Kidney (tissue), 2 donors: ENCODE results near the gene OR13C9. TPM values are rescaled to one million over a fixed set of nuclear protein-coding genes. Genes with fewer than 3 reads are reported as not detected.

ENCODE experiments used
- polyA plus RNA-seq: library from polyadenylated mRNA; stranded (reverse); fragments of 350-450 nt; fragmentation: Illumina TruSeq; extraction: RNeasy Lipid Tissue Mini Kit (QIAGEN cat#74804); gene quantifications from one replicate; pipeline ENCODE4 v1.2.3, GENCODE V29; 2014; ENCODE audit warnings: low read depth, low replicate concordance; ENCODE audit not compliant: insufficient read depth
- total RNA-seq: library from RNA; stranded (reverse); fragmentation: NEBNext Ultra II Directional; extraction: Animal tissue kit (Norgen Biotek cat#: 25700); gene quantifications from one replicate; pipeline ENCODE4 v1.2.1, GENCODE V29; 2021
- donor health status: DM: yes; HTN: yes; CAD: no.

The OR13C9 gene
- total and polyA plus RNA-seq, 2 donors from 2014 or later, result not detected

Other genes starting within 250 kb of the OR13C9 start
- gene OR13F1, start 113.9 kb downstream of the OR13C9 start, total RNA-seq, result not detected
- not detected for gene OR13F1, start 113.9 kb downstream of the OR13C9 start, polyA plus RNA-seq
- not detected for gene OR13C4, start 91.0 kb downstream of the OR13C9 start, total RNA-seq
- gene OR13C4, start 91.0 kb downstream of the OR13C9 start, polyA plus RNA-seq, result not detected
- not detected for gene OR13C3, start 81.3 kb downstream of the OR13C9 start, total RNA-seq
- gene OR13C3, start 81.3 kb downstream of the OR13C9 start, polyA plus RNA-seq, result not detected
- gene OR13C8, start 49.0 kb downstream of the OR13C9 start, total RNA-seq, result not detected
- gene OR13C8, start 49.0 kb downstream of the OR13C9 start, polyA plus RNA-seq, result not detected
- gene OR13C5, start 18.8 kb downstream of the OR13C9 start, total RNA-seq, result not detected
- gene OR13C5, start 18.8 kb downstream of the OR13C9 start, polyA plus RNA-seq, result not detected
- gene OR13C2, start 12.6 kb downstream of the OR13C9 start, total RNA-seq, result not detected
- not detected for gene OR13C2, start 12.6 kb downstream of the OR13C9 start, polyA plus RNA-seq
- not detected for gene OR13D1, start 76.3 kb upstream of the OR13C9 start, total RNA-seq
- gene OR13D1, start 76.3 kb upstream of the OR13C9 start, polyA plus RNA-seq, result not detected
- 27.9 TPM for gene NIPSNAP3A, start 129.5 kb upstream of the OR13C9 start, total RNA-seq
- 31.2 TPM for gene NIPSNAP3A, start 129.5 kb upstream of the OR13C9 start, polyA plus RNA-seq
- 5.5 TPM for gene NIPSNAP3B, start 145.9 kb upstream of the OR13C9 start, total RNA-seq
- gene NIPSNAP3B, start 145.9 kb upstream of the OR13C9 start, polyA plus RNA-seq, result 4.3 TPM